IPS-18a (cell line): ENCODE data around the gene CARD11.

ENCODE experiments used
- H3K27ac ChIP-seq: one replicate; pipeline ENCODE4 v1.5.1; 2013; ENCODE audit warnings: low read length
- H3K27me3 ChIP-seq: one replicate; pipeline ENCODE4 v1.6.1; 2013; ENCODE audit warnings: mild to moderate bottlenecking, low read length; ENCODE audit not compliant: control insufficient read depth, insufficient read depth
- H3K36me3 ChIP-seq: one replicate; pipeline ENCODE4 v1.6.1; 2013; ENCODE audit warnings: low read depth, low read length; ENCODE audit not compliant: control insufficient read depth
- H3K4me1 ChIP-seq: one replicate; pipeline ENCODE4 v1.6.1; 2013; ENCODE audit warnings: low read depth, low read length; ENCODE audit not compliant: control insufficient read depth
- H3K4me3 ChIP-seq: one replicate; pipeline ENCODE4 v1.5.1; 2013; ENCODE audit warnings: low read length
- H3K9ac ChIP-seq: one replicate; pipeline ENCODE4 v1.6.1; 2013; ENCODE audit warnings: mild to moderate bottlenecking, low read length, moderate library complexity
- H3K9me3 ChIP-seq: one replicate; pipeline ENCODE4 v1.6.1; 2013; ENCODE audit warnings: low read depth, low read length; ENCODE audit not compliant: control insufficient read depth

Gene CARD11

GRCh38 chr7:2979951-2980350 is 63.7 kb downstream of the CARD11 start:
- Histone ChIP-seq H3K9ac (no peak overlapping the region), H3K4me1 (peaks cover 17% of the 10 kb centered on the region), H3K27me3 (no peaks in the 10 kb centered on the region), H3K36me3 (no peaks in the 10 kb centered on the region), H3K27ac (no peak overlapping the region), H3K9me3 (no peaks in the 10 kb centered on the region), H3K4me3 (no peak overlapping the region)

- Histone ChIP-seq H3K27ac (no peak overlapping the region), H3K36me3 (no peaks in the 10 kb centered on the region), H3K4me3 (peak overlapping the region; percentile 52), H3K27me3 (no peaks in the 10 kb centered on the region), H3K4me1 (peaks cover 17% of the 10 kb centered on the region), H3K9ac (no peak overlapping the region), H3K9me3 (no peaks in the 10 kb centered on the region)
Measured at GRCh38 chr7:2979201-2979631, 64.5 kb downstream of the CARD11 start.

- Histone ChIP-seq H3K9me3 (no peaks in the 10 kb centered on the region), H3K4me3 (peak overlapping the region; percentile 52), H3K9ac (no peak overlapping the region), H3K27ac (no peak overlapping the region), H3K27me3 (no peaks in the 10 kb centered on the region), H3K36me3 (no peaks in the 10 kb centered on the region), H3K4me1 (peaks cover 17% of the 10 kb centered on the region)
Measured at GRCh38 chr7:2978408-2978807, 65.3 kb downstream of the CARD11 start.

GRCh38 chr7:2975821-2976371 is 67.8 kb downstream of the CARD11 start:
- H3K36me3 ChIP-seq, result no peaks in the 10 kb centered on the region
- H3K4me3 ChIP-seq, result no peak overlapping the region
- no peaks in the 10 kb centered on the region for H3K27me3 ChIP-seq
- H3K9me3 ChIP-seq, result no peaks in the 10 kb centered on the region
- no peak overlapping the region for H3K9ac ChIP-seq
- no peak overlapping the region for H3K27ac ChIP-seq
- H3K4me1 ChIP-seq, result peaks cover 17% of the 10 kb centered on the region

- Histone ChIP-seq H3K9me3 (no peaks in the 10 kb centered on the region), H3K36me3 (no peaks in the 10 kb centered on the region), H3K4me3 (no peak overlapping the region), H3K9ac (no peak overlapping the region), H3K27me3 (no peaks in the 10 kb centered on the region), H3K27ac (no peak overlapping the region), H3K4me1 (peaks cover 11% of the 10 kb centered on the region)
Measured at GRCh38 chr7:2974093-2974819, 69.4 kb downstream of the CARD11 start.

GRCh38 chr7:2972835-2973161 is 70.9 kb downstream of the CARD11 start:
- H3K9ac ChIP-seq, result no peak overlapping the region
- H3K9me3 ChIP-seq, result no peaks in the 10 kb centered on the region
- no peak overlapping the region for H3K4me3 ChIP-seq
- no peak overlapping the region for H3K27ac ChIP-seq
- H3K36me3 ChIP-seq, result no peaks in the 10 kb centered on the region
- no peaks in the 10 kb centered on the region for H3K4me1 ChIP-seq
- no peaks in the 10 kb centered on the region for H3K27me3 ChIP-seq

- H3K27ac ChIP-seq, result no peak overlapping the region
- no peaks in the 10 kb centered on the region for H3K27me3 ChIP-seq
- no peaks in the 10 kb centered on the region for H3K36me3 ChIP-seq
- H3K9ac ChIP-seq, result no peak overlapping the region
- H3K9me3 ChIP-seq, result no peaks in the 10 kb centered on the region
- no peaks in the 10 kb centered on the region for H3K4me1 ChIP-seq
- H3K4me3 ChIP-seq, result no peak overlapping the region
Measured at GRCh38 chr7:2971914-2972834, 71.5 kb downstream of the CARD11 start.

- H3K27me3 ChIP-seq, result no peaks in the 10 kb centered on the region
- H3K4me3 ChIP-seq, result no peak overlapping the region
- no peaks in the 10 kb centered on the region for H3K4me1 ChIP-seq
- H3K36me3 ChIP-seq, result no peaks in the 10 kb centered on the region
- H3K9me3 ChIP-seq, result no peaks in the 10 kb centered on the region
- no peak overlapping the region for H3K27ac ChIP-seq
- no peak overlapping the region for H3K9ac ChIP-seq
Measured at GRCh38 chr7:2970861-2971260, 72.8 kb downstream of the CARD11 start.

- Histone ChIP-seq H3K36me3 (no peaks in the 10 kb centered on the region), H3K9ac (no peak overlapping the region), H3K9me3 (no peaks in the 10 kb centered on the region), H3K27ac (no peak overlapping the region), H3K4me3 (no peak overlapping the region), H3K4me1 (no peaks in the 10 kb centered on the region), H3K27me3 (no peaks in the 10 kb centered on the region)
Measured at GRCh38 chr7:2970307-2970664, 73.4 kb downstream of the CARD11 start.

GRCh38 chr7:2969398-2970306 is 74.0 kb downstream of the CARD11 start:
- no peaks in the 10 kb centered on the region for H3K9me3 ChIP-seq
- H3K9ac ChIP-seq, result no peak overlapping the region
- H3K4me3 ChIP-seq, result no peak overlapping the region
- H3K36me3 ChIP-seq, result no peaks in the 10 kb centered on the region
- H3K27ac ChIP-seq, result no peak overlapping the region
- no peaks in the 10 kb centered on the region for H3K4me1 ChIP-seq
- H3K27me3 ChIP-seq, result no peaks in the 10 kb centered on the region
